ENCODE measurements around the gene SMC3. TPM values are rescaled to one million over a fixed set of nuclear protein-coding genes. Genes with fewer than 3 reads are reported as not detected.

The SMC3 gene
- total and polyA plus RNA-seq, 3 donors from 2014 or later = 28.7 to 86.8 (median 65.4) TPM

DNA sequence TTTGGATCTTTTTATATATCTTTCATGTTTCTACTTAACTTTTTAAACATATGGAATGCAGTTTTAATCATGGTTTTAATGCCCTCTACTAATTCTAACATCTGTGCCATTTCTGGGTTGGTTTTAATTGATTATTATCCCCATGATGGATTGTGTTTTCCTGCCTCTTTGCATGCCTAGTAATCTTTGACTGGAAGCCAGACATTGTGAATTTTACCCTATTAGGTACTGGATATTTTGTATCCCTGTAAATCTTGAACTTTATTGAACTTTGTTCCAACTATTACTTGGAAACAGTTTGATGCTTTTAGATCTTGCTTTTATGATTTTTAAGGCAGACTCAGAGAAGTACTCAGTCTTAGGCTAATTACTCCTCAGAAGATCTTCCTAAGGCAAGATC, 60.7 kb downstream of the SMC3 start:
- no peaks in the 10 kb centered on the region for H3K4me1 ChIP-seq
- H3K27me3 ChIP-seq = no peaks in the 10 kb centered on the region
- intact Hi-C loops (cut with DNase I; ENCODE audit: low total_unique reads) = no loop called here
- H3K27ac ChIP-seq = no peak overlapping the region
- no peak for DNase-seq
- TF ChIP-seq, protein P1, sequence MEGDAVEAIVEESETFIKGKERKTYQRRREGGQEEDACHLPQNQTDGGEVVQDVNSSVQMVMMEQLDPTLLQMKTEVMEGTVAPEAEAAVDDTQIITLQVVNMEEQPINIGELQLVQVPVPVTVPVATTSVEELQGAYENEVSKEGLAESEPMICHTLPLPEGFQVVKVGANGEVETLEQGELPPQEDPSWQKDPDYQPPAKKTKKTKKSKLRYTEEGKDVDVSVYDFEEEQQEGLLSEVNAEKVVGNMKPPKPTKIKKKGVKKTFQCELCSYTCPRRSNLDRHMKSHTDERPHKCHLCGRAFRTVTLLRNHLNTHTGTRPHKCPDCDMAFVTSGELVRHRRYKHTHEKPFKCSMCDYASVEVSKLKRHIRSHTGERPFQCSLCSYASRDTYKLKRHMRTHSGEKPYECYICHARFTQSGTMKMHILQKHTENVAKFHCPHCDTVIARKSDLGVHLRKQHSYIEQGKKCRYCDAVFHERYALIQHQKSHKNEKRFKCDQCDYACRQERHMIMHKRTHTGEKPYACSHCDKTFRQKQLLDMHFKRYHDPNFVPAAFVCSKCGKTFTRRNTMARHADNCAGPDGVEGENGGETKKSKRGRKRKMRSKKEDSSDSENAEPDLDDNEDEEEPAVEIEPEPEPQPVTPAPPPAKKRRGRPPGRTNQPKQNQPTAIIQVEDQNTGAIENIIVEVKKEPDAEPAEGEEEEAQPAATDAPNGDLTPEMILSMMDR (IDR thresholded peaks at IDR 0.05) = no peak
- TF ChIP-seq POLR2A (IDR thresholded peaks at IDR 0.05) = no peak
- no peaks in the 10 kb centered on the region for H3K36me3 ChIP-seq (ENCODE audit: low read depth, missing control alignments)
- no peaks in the 10 kb centered on the region for H3K9me3 ChIP-seq
- H3K4me3 ChIP-seq = no peak overlapping the region

DNA sequence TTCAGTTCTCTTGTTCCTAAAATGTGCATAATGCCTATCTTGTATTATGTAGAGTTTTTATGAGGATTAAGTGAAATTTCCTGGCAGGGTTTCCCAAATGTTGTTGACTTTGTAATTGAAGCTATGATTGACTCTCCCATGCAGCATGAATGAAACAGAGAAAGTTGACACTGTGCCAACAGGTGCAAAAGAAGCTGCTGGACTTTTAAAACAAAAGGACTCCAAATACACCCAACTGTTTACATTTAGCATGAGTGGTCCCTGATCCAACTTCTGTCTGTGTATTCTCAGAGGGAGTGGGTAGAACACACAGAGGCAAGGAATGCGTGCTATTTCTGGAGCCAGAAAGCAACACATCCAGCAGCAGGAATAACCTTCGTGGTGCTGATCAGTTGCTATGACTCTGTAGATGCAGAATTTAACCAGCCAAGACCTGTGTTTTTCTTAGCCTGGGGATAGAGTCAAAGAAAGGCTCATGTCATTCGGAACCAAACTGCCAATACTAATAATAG, 62.2 kb downstream of the SMC3 start:
- Histone ChIP-seq H3K9me3 (no peaks in the 10 kb centered on the region), H3K4me3 (no peak overlapping the region), H3K27ac (no peak overlapping the region), H3K27me3 (no peaks in the 10 kb centered on the region), H3K36me3 (ENCODE audit: low read depth, missing control alignments) (no peaks in the 10 kb centered on the region), H3K4me1 (no peaks in the 10 kb centered on the region)
- 45 to 49% methylated on average over 3 of the region's 3 CpGs for WGBS, 2 donors
- no peak for DNase-seq
- intact Hi-C loops (cut with DNase I; ENCODE audit: low total_unique reads) = no loop called here
- TF ChIP-seq POLR2A (IDR thresholded peaks at IDR 0.05) = no peak
- TF ChIP-seq, protein P1 (IDR thresholded peaks at IDR 0.05) = no peak

DNA sequence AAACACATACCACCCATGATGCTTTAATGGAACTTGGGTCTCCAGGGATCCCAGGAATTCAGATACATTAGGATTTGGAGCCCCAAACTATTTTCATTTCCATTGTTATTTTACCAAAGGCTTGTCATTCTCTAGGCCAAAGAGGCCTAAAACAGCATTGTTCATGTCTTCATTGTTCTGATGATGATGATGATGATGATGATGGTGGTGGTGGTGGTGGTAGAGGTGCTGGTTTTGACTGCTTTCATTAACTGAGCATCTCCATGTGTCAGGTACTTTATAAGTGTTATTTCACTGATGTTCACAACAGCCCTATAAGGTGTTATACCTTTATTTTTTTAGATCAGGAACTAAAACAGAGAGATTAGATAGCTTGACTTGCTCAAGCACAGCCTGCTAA, 64.4 kb downstream of the SMC3 start:
- no peak for DNase-seq
- H3K27me3 ChIP-seq = no peaks in the 10 kb centered on the region
- H3K4me3 ChIP-seq = no peak overlapping the region
- H3K4me1 ChIP-seq = no peaks in the 10 kb centered on the region
- intact Hi-C loops (cut with DNase I; ENCODE audit: low total_unique reads) = no loop called here
- H3K27ac ChIP-seq = no peak overlapping the region
- H3K36me3 ChIP-seq (ENCODE audit: low read depth, missing control alignments) = no peaks in the 10 kb centered on the region
- H3K9me3 ChIP-seq = no peaks in the 10 kb centered on the region
- no peak for TF ChIP-seq POLR2A (IDR thresholded peaks at IDR 0.05)
- TF ChIP-seq, protein P1 (IDR thresholded peaks at IDR 0.05) = no peak

DNA sequence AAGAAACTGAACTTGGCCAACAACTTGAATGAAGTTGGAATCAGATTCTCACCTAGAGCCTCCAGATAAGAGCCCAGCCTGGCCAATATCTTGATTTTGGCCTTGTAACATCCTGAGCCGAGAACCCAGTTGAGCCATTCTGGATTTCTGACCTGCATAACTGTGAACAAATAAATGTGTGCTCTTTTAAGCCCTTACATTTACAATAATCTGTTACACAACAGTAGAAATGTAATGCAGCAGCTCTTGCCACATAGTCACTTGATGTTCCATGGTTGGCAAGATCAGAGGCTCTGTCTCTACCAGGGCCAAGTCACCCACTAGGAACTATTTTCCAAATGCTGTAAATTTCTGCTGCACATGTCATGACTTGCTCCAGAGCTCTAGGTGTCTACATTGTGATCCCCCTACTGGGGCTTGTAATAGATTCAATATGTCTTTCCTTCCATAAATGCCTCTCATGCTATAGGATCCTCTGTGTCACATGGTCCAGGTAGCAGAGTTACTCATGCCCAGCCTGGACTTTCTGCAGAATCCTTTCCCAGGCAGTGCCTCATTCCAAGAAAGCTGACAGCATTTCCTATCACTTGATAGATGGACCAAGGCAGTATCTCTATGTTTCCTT, 65.2 kb downstream of the SMC3 start:
- DNase-seq = no peak
- intact Hi-C loops (cut with DNase I; ENCODE audit: low total_unique reads) = no loop called here
- H3K36me3 ChIP-seq (ENCODE audit: low read depth, missing control alignments) = no peaks in the 10 kb centered on the region
- H3K4me1 ChIP-seq = no peaks in the 10 kb centered on the region
- H3K9me3 ChIP-seq = no peaks in the 10 kb centered on the region
- no peaks in the 10 kb centered on the region for H3K27me3 ChIP-seq
- TF ChIP-seq, protein P1 (IDR thresholded peaks at IDR 0.05) = no peak
- no peak for TF ChIP-seq POLR2A (IDR thresholded peaks at IDR 0.05)
- no peak overlapping the region for H3K4me3 ChIP-seq
- no peak overlapping the region for H3K27ac ChIP-seq
- WGBS, 2 donors = 85 to 94% methylated on average over 1 of the region's 1 CpG
